ENCODE results near the gene TXNDC2. TPM values are rescaled to one million over a fixed set of nuclear protein-coding genes. Genes with fewer than 3 reads are reported as not detected.

TXNDC2 gene
- total and polyA plus RNA-seq, 4 donors = under 0.01 to 0.09 TPM; not detected in 2

GRCh38 chr18:9851511-9851910 lies 34.3 kb upstream of the TXNDC2 start:
- H3K9me3 ChIP-seq (ENCODE audit: control insufficient read depth in 4 of 4, low read length in 3 of 4) = no peaks in the 10 kb centered on the region
- H3K27ac ChIP-seq (ENCODE audit: low read depth in 1 of 2, low read length in 2 of 2) = no peak overlapping the region
- TF ChIP-seq RAD21 (IDR thresholded peaks at IDR 0.05) (no peak), HNF4A (conservative IDR thresholded peaks at IDR 0.05) (no peak), JUND (IDR thresholded peaks at IDR 0.05) (no peak), FOXA1 (IDR thresholded peaks at IDR 0.05) (no peak), ZBTB33 (IDR thresholded peaks at IDR 0.05) (no peak), RXRA (IDR thresholded peaks at IDR 0.05) (no peak), REST (IDR thresholded peaks at IDR 0.05) (no peak), FOXA2 (IDR thresholded peaks at IDR 0.05) (no peak), NR2F2 (IDR thresholded peaks at IDR 0.05) (no peak), MAX (IDR thresholded peaks at IDR 0.05) (no peak)
- WGBS = 75% methylated on average over 2 of the region's 2 CpGs
- no peak overlapping the region for H3K4me3 ChIP-seq (ENCODE audit: low read depth in 1 of 3, low read length in 3 of 3)
- no peaks in the 10 kb centered on the region for H3K36me3 ChIP-seq (ENCODE audit: control insufficient read depth in 4 of 4, insufficient read depth in 3 of 4, low read depth in 1 of 4, low read length in 3 of 4)
- H3K4me1 ChIP-seq (ENCODE audit: control insufficient read depth in 4 of 4, insufficient read depth in 4 of 4, low read length in 3 of 4) = no peaks in the 10 kb centered on the region
- no peak overlapping the region for H3K9ac ChIP-seq (ENCODE audit: low read depth in 1 of 2, low read length in 2 of 2)
- DNase-seq (ENCODE audit: low spot score) = no peak
- peaks cover 0 to 2% (median 0%) of the 10 kb centered on the region in 4 donors for H3K27me3 ChIP-seq (ENCODE audit: control insufficient read depth in 4 of 4, insufficient read depth in 4 of 4, low read length in 3 of 4)

GRCh38 chr18:9852266-9853081 lies 33.3 kb upstream of the TXNDC2 start:
- H3K4me3 ChIP-seq (ENCODE audit: low read depth in 1 of 3, low read length in 3 of 3) = no peak overlapping the region
- peaks cover 0 to 2% (median 0%) of the 10 kb centered on the region in 4 donors for H3K27me3 ChIP-seq (ENCODE audit: control insufficient read depth in 4 of 4, insufficient read depth in 4 of 4, low read length in 3 of 4)
- no peak for DNase-seq (ENCODE audit: low spot score)
- no peak overlapping the region for H3K27ac ChIP-seq (ENCODE audit: low read depth in 1 of 2, low read length in 2 of 2)
- 92% methylated on average over 5 of the region's 5 CpGs for WGBS
- no peaks in the 10 kb centered on the region for H3K36me3 ChIP-seq (ENCODE audit: control insufficient read depth in 4 of 4, insufficient read depth in 3 of 4, low read depth in 1 of 4, low read length in 3 of 4)
- TF ChIP-seq FOXA2 (IDR thresholded peaks at IDR 0.05) (no peak), RXRA (IDR thresholded peaks at IDR 0.05) (no peak), RAD21 (IDR thresholded peaks at IDR 0.05) (no peak), TAF1 (conservative IDR thresholded peaks at IDR 0.05) (no peak), HNF4G (IDR thresholded peaks at IDR 0.05) (no peak), ATF3 (IDR thresholded peaks at IDR 0.05) (no peak), ZBTB33 (IDR thresholded peaks at IDR 0.05) (no peak), REST (IDR thresholded peaks at IDR 0.05) (no peak), NR2F2 (IDR thresholded peaks at IDR 0.05) (no peak), HNF4A (conservative IDR thresholded peaks at IDR 0.05) (no peak), EGR1 (IDR thresholded peaks at IDR 0.05; ENCODE audit: low read depth in 2 of 2) (no peak), FOXA1 (IDR thresholded peaks at IDR 0.05) (no peak), JUND (IDR thresholded peaks at IDR 0.05) (no peak)
- no peaks in the 10 kb centered on the region for H3K9me3 ChIP-seq (ENCODE audit: control insufficient read depth in 4 of 4, low read length in 3 of 4)
- no peak overlapping the region for H3K9ac ChIP-seq (ENCODE audit: low read depth in 1 of 2, low read length in 2 of 2)
- H3K4me1 ChIP-seq (ENCODE audit: control insufficient read depth in 4 of 4, insufficient read depth in 4 of 4, low read length in 3 of 4) = no peaks in the 10 kb centered on the region

Data from liver (tissue), 9 donors.